ENCODE data around the gene RAB9A. TPM values are rescaled to one million over a fixed set of nuclear protein-coding genes. Genes with fewer than 3 reads are reported as not detected.

The RAB9A gene
- total RNA-seq, 1 donor from 2014 or later = 31.7 TPM

DNA sequence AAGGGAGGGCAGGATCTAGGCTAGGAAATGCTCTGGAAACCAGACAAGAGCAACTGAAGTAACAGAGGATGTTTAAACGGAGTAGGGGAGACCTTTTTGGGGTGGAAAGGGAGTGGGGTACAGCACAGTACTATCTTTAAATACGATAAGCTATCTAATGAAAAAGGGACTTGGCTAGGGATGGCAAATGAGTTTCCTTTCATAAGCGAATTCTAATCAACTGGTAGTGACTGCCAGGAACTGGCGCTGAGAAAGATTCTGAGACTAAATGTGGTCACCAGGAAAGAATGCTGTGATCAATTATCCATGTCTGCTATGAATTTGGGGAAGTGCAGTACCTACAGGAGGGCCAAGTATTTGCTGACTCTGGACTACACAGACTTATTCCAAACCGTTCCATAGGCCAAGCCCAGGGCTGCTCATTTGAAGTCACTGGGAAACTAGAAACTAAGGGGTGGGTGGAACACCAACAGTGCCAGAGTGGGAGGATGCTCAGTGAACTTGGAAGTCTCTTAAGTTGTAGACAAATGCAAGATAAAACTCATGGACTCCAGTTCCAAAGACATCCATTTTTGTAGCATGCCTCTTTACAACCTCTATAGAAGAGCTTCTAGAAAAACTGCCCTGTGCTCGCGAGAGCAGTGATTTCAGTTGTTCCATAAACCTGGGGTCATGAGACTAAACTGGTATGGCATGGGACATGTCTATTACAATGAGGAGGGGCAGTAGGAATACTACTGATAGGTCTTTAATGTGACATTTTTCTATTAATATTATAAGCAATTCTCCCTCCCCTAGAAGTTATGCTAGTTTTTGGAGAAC lies 43.5 kb downstream of the RAB9A start:
- Histone ChIP-seq H3K36me3 (no peaks in the 10 kb centered on the region), H3K9me3 (no peaks in the 10 kb centered on the region), H3K27me3 (no peaks in the 10 kb centered on the region), H3K4me3 (no peak overlapping the region), H3K27ac (no peak overlapping the region), H3K4me1 (no peaks in the 10 kb centered on the region)
- no peak for DNase-seq
- intact Hi-C loops (cut with DNase I) = no loop called here
- no peak for ATAC-seq
- TF ChIP-seq, protein P1, sequence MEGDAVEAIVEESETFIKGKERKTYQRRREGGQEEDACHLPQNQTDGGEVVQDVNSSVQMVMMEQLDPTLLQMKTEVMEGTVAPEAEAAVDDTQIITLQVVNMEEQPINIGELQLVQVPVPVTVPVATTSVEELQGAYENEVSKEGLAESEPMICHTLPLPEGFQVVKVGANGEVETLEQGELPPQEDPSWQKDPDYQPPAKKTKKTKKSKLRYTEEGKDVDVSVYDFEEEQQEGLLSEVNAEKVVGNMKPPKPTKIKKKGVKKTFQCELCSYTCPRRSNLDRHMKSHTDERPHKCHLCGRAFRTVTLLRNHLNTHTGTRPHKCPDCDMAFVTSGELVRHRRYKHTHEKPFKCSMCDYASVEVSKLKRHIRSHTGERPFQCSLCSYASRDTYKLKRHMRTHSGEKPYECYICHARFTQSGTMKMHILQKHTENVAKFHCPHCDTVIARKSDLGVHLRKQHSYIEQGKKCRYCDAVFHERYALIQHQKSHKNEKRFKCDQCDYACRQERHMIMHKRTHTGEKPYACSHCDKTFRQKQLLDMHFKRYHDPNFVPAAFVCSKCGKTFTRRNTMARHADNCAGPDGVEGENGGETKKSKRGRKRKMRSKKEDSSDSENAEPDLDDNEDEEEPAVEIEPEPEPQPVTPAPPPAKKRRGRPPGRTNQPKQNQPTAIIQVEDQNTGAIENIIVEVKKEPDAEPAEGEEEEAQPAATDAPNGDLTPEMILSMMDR (IDR thresholded peaks at IDR 0.05) = no peak

DNA sequence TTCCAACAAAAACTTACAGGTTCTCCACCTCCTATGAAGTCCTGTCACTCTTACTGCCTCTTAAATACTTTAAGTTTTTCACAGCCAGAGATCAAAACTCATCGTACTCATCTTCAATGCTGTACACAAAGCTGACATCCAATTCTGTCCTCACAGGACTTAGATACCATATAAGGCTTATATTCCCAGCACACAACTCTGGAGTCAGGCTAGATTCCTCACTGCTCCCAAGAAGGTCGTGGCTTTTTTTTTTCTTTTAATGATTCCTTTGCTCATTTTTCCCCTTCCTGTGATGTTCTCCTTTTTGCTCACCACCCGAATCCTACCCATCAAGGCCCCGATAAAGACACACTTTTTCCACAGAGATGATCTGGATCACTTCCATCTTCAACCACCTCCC lies 44.6 kb downstream of the RAB9A start:
- TF ChIP-seq, protein P1 (IDR thresholded peaks at IDR 0.05) = no peak
- H3K4me3 ChIP-seq = peak overlapping the region; percentile 70
- H3K4me1 ChIP-seq = no peaks in the 10 kb centered on the region
- H3K36me3 ChIP-seq = no peaks in the 10 kb centered on the region
- no peaks in the 10 kb centered on the region for H3K27me3 ChIP-seq
- ATAC-seq (no peak), DNase-seq (no peak)
- intact Hi-C loops (cut with DNase I) = no loop called here
- H3K9me3 ChIP-seq = no peaks in the 10 kb centered on the region
- H3K27ac ChIP-seq = peak overlapping the region; percentile 88

DNA sequence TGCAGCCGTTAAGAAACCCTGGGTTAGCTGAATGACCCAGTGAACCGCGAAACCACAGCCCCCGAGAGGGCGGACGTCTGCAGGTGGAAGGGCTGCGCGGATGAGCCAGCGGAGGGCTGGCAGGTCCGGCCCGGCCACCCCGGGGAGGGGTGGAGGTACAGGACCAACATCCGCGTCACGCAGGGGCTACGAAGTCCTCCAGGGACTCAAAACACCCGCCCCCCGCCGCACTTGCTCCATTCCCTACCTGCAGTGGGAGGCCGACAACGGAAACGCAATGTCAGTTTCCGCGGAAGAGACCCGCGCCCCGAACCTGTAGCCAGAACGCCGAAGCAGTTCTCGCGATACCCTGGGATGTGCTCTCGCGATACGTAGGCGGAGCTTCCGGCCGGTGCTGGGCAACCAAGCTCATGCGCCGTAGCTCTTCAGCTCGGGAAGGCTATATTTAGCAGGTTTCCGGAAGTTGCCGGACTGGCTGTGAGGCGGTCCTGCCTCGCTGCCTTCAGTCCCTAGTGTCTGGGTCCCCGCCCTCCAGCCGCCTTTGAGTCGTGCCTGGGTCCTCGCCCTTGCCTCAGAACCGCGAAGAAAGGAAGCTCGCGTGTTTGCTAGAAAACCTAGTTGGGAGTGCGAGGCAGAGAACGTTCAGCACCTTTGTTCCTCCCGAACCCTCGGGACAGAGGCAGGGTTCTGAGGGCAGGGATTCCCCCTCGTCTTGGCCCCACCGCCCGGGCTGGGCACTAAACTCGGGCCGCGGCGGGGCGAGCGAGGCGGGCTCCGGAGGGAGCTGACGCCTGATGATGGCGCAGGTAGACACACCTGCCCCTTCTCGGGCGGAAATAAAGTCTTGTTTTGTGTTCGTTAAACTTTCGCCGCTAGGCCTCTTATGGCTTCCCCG lies 45.6 kb downstream of the RAB9A start, which contains the start of the genes OFD1 and TRAPPC2:
OFD1 (plus strand) TSS at position 471 of the 895 bp plus-strand sequence; CDS start at position 795, 324 bp downstream.
TRAPPC2 (minus strand) TSS at position 343 of the 895 bp plus-strand sequence. CDS start 14,657 bp downstream, outside the sequence.
- no peaks in the 10 kb centered on the region for H3K9me3 ChIP-seq
- ATAC-seq = peak; percentile 100
- TF ChIP-seq, protein P1 (IDR thresholded peaks at IDR 0.05) = no peak
- DNase-seq = peak; percentile 93
- intact Hi-C loops (cut with DNase I) = no loop called here
- no peaks in the 10 kb centered on the region for H3K4me1 ChIP-seq
- H3K27me3 ChIP-seq = no peaks in the 10 kb centered on the region
- H3K36me3 ChIP-seq = no peaks in the 10 kb centered on the region
- H3K4me3 ChIP-seq = peak within 1 kb of the TSS; percentile 70
- peak within 1 kb of the TSS; percentile 88 for H3K27ac ChIP-seq

DNA sequence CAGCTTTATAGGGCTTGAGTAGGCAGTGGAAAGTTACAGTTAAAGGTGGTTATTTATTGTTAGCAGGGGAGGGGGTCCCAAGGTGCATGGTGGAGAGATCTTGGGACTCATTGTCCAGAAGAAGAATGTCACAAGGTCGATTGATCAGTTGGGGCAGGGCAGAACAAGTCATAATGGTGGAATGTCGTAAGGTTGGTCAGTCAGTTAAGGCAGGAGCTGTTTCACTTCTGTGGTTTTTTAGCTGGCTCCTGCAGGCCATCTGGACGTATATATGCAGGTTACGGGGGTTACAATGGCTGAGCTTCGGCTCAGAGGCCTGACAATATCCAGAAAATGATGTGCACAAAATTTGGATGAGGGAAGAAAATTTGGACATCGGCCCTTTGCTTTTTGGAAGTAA lies 52.8 kb downstream of the RAB9A start:
- no peak overlapping the region for H3K27ac ChIP-seq
- H3K4me3 ChIP-seq = no peak overlapping the region
- TF ChIP-seq, protein P1 (IDR thresholded peaks at IDR 0.05) = no peak
- H3K4me1 ChIP-seq = no peaks in the 10 kb centered on the region
- no peak for ATAC-seq
- H3K36me3 ChIP-seq = peaks cover 12% of the 10 kb centered on the region
- no peaks in the 10 kb centered on the region for H3K9me3 ChIP-seq
- DNase-seq = no peak
- no peaks in the 10 kb centered on the region for H3K27me3 ChIP-seq
- intact Hi-C loops (cut with DNase I) = no loop called here

DNA sequence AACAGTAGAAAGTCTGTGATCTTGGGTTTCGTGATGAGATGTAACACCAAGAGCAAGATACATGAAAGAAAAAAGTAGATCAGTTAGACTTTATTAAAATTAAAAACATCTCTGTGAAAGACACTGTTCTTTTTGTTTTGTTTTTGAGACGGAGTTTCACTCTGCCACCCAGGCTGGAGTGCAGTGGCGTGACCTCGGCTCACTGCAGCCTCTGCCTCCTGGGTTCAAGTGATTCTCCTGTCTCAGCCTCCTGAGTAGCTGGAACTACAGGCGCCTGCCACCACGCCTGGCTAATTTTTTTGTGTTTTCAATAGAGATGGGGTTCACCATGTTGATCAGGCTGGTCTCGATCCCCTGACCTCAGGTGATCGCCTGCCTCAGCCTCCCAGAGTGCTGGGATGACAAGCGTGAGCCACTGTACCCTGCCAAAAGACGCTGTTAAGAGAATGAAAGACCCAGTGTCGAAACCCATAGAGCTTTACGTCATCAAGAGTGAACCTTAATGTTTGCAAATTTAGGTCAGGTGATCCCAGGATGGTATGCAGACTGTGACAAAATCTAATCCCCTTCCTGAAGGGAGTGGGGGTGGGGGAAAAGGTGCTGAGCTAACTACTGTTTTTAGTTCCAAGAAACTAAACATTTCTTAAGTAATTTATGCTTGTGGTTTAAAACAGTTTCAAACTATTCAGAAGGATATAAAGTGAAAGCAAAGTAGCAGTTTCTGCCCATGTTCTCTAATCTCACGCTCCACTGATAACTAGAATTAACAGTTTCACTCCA lies 53.7 kb downstream of the RAB9A start:
- intact Hi-C loops (cut with DNase I) = no loop called here
- DNase-seq (no peak), ATAC-seq (peak; percentile 75)
- TF ChIP-seq, protein P1 (IDR thresholded peaks at IDR 0.05) = no peak
- Histone ChIP-seq H3K4me1 (no peaks in the 10 kb centered on the region), H3K27me3 (no peaks in the 10 kb centered on the region), H3K27ac (no peak overlapping the region), H3K36me3 (peaks cover 14% of the 10 kb centered on the region), H3K9me3 (no peaks in the 10 kb centered on the region), H3K4me3 (no peak overlapping the region)
